Liver (tissue), 3 donors: ENCODE measurements around the gene ALX4.

Experiments
- JUND ChIP-seq, 2 donors: IDR thresholded peaks; 2 replicates each; pipeline ENCODE4 v1.6.1; 2016; ENCODE audit warnings: antibody characterized with exemption in 2 of 2
- NR2F2 ChIP-seq: IDR thresholded peaks from 2 replicates; pipeline ENCODE4 v1.6.1; 2016; ENCODE audit warnings: antibody characterized with exemption
- RAD21 ChIP-seq, 2 donors: IDR thresholded peaks; 2 replicates each; pipeline ENCODE4 v1.6.1; 2016; ENCODE audit warnings: antibody characterized with exemption in 2 of 2, mild to moderate bottlenecking in 2 of 2
- TF ChIP-seq, protein P1 (sequence below): fragments of 150-350 bp; IDR thresholded peaks from 2 replicates; pipeline ENCODE4 v1.5.1; 2017; ENCODE audit warnings: improper control_type of control experiment, low read depth, low read length; ENCODE audit not compliant: missing input control
- TF ChIP-seq, protein P2 (sequence below): IDR thresholded peaks from 2 replicates; pipeline ENCODE4 v1.6.1; 2016; ENCODE audit warnings: antibody characterized with exemption
- donor health status: healthy.
- donor health status: healthy.

DNA sequence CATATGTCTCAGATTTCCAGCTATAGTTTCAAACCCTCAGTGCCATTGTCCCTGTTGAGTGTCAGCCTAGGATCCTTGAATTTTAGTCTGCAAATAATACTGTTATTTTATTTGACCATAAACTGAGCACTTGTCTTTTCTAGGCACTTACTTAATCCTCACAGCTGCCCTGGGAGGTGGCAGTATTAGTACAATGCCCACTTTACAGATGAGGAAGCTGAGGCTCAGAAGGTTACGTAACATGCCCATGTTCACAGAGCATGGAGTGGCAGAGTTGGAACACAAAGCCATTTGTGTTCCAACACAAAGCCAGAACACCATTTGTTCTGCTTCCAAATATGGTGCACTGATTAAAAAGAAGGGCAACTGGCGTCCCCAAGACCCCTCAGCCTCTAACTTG lies 38.2 kb upstream of the ALX4 start:
- TF ChIP-seq, protein P1, sequence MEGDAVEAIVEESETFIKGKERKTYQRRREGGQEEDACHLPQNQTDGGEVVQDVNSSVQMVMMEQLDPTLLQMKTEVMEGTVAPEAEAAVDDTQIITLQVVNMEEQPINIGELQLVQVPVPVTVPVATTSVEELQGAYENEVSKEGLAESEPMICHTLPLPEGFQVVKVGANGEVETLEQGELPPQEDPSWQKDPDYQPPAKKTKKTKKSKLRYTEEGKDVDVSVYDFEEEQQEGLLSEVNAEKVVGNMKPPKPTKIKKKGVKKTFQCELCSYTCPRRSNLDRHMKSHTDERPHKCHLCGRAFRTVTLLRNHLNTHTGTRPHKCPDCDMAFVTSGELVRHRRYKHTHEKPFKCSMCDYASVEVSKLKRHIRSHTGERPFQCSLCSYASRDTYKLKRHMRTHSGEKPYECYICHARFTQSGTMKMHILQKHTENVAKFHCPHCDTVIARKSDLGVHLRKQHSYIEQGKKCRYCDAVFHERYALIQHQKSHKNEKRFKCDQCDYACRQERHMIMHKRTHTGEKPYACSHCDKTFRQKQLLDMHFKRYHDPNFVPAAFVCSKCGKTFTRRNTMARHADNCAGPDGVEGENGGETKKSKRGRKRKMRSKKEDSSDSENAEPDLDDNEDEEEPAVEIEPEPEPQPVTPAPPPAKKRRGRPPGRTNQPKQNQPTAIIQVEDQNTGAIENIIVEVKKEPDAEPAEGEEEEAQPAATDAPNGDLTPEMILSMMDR = no peak
- TF ChIP-seq NR2F2 (no peak), JUND (IDR thresholded peaks at IDR 0.05) (no peak), RAD21 (IDR thresholded peaks at IDR 0.05) (no peak)
- TF ChIP-seq, protein P2, sequence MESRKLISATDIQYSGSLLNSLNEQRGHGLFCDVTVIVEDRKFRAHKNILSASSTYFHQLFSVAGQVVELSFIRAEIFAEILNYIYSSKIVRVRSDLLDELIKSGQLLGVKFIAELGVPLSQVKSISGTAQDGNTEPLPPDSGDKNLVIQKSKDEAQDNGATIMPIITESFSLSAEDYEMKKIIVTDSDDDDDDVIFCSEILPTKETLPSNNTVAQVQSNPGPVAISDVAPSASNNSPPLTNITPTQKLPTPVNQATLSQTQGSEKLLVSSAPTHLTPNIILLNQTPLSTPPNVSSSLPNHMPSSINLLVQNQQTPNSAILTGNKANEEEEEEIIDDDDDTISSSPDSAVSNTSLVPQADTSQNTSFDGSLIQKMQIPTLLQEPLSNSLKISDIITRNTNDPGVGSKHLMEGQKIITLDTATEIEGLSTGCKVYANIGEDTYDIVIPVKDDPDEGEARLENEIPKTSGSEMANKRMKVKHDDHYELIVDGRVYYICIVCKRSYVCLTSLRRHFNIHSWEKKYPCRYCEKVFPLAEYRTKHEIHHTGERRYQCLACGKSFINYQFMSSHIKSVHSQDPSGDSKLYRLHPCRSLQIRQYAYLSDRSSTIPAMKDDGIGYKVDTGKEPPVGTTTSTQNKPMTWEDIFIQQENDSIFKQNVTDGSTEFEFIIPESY = no peak
